Occipital lobe (tissue), 2 donors: ENCODE measurements around the gene ADGRD2. TPM values are rescaled to one million over a fixed set of nuclear protein-coding genes. Genes with fewer than 3 reads are reported as not detected.

Source experiments
- DNase-seq: peaks from one replicate; lab custom pipeline; 2025; lab: John Stamatoyannopoulos, UW
- total RNA-seq: library from RNA; depleted of rRNA; stranded (reverse); fragments of >200 nt; gene quantifications from one replicate; pipeline ENCODE4 v1.2.3, GENCODE V29; 2014

Gene ADGRD2
- total RNA-seq, 1 donor from 2014 or later = not detected

DNA sequence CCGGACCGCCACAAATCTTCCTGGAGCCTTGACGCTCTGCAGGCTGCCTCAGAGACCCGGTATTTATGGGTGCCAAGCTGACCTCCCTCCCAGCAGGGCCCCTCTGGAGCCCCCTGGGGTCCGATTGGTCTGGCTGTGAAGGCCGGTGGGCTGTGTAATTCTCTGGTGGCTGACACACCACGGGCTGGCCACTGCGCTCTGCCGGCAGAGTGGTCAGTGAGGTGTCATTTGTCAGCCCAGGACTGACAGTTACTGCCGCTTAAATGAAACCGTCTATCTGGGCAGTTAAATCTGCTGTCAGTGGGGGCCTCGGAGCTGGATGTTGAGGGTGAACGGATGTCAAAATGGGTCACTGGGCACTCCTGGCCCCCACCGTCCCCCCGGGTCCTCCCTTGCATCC, 46.2 kb downstream of the ADGRD2 start:
- DNase-seq = no peak

DNA sequence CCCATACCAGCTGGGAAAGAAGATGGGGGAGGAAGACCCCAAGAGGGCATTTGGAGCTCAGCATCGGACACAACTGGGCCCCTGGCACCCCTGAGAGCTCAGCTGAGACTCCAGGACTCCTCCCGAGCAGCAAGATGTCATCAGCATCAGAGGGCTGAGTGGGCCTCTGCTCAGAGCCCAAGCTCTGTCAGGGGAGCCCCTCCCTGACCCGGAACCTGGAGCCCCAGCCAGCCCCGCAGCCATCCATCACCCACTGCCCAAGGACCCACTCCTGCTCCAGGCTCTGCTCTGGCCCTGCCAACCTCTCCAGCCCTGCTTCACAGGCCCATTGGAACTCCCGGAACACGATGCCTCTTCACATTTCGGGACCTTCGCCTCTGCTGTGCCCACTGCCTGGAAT, 47.2 kb downstream of the ADGRD2 start:
- DNase-seq = no peak

DNA sequence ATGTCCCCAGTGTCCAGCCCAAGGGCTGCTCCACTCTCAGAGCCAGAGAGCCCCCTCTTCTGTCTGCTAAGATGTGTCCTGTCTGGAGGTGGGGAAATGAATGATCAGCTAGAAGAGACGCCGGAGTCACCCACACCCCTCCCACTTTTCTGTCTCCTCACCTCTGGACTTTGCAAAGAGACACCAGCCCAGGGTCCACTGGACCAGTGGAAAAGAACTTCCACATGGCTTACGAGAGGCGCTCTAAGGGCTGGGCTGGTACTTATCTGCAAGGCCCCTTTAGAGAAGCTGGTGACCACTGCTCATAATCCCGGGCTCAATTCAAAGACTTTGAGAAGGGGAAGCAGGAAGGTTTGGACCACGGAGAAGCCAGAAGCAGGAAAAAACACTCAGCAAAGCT, 47.8 kb downstream of the ADGRD2 start:
- DNase-seq = no peak

DNA sequence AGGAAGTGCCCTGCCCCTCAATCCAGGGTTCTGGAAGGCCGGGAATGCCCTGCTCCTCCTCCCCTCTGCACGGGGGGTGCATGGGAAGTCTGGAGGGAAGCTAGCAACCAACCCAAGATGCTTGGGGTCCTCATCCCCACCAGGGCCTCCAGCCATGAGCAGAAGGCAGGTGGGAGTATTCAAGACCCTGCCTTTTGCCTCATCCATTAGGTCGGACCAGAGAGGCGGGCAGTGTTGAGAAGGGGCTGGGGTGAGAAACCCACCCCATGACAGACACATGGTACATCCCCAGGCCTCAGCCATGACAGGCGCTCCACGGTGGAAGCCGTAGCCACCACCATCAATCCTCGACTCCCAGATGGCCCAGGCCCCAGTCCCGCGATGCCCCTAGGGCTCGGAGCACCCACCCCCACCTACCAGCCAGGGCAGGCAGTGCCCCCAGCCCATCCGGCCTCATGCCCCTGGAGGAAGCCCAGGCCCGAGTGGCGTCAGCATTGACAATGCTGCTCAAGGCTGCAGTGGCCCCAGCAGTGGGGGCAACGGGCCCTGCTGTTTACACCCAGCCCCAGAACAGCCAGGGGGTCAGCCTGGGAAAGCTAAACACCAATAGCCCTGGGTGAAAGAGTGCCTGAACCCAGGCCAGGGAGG, 48.4 kb downstream of the ADGRD2 start:
- DNase-seq = no peak

DNA sequence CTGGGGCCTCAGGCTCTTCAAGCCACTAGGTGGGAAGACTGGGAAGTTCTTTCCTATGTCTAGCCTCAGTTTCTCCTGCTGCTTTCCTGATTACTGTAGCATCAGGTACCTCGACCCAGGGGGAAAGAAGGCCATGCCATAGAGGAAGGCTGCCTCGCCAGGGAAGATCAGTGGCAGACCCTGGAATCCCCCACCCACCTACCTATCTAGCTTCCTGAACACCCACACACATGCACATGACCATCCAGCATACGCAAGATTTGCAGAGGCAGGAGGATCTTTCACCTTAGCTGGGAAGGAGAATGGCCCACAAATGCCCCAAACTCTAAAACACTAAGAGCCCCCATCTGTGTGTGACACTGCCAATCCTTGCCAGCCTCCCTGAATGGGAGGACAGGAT, 49.0 kb downstream of the ADGRD2 start:
- no peak for DNase-seq

DNA sequence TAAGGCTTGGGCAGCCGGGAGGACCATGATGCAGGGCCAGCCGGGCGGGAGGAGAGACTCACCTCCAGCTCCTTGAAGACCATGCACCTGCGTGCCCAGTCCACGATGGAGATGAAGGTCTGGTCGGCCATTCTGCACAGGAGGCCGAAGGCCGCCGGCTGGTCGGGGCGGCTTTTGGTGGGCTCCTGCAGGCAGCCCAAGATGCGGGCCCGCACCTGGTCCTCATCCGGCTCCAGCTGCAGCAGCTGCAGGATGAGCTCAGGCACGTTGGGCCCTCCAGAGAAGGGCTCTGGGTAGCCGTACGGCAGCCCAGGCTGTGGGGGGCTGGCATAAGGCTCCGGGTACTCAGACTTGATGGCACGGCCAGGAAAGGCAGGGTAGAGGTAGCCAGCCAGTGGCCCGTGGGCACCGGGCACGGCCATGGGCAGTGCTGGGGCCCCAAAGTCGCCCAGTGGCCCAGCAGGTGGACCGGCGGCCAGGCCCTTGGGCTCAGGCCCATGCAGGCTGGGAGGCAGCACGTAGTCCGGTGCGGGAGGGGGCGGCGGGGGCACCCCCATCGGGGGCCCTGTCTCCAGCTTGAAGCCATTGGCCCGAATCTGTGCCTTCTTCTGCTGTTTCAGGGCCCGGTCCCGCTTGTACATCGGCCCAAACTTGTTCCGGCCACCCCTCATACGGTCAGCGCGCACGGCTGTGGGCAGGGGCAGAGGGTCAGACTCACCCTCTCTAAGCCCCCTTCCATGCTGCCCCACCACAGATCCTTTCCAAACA, 50.0 kb downstream of the ADGRD2 start:
- DNase-seq = no peak

DNA sequence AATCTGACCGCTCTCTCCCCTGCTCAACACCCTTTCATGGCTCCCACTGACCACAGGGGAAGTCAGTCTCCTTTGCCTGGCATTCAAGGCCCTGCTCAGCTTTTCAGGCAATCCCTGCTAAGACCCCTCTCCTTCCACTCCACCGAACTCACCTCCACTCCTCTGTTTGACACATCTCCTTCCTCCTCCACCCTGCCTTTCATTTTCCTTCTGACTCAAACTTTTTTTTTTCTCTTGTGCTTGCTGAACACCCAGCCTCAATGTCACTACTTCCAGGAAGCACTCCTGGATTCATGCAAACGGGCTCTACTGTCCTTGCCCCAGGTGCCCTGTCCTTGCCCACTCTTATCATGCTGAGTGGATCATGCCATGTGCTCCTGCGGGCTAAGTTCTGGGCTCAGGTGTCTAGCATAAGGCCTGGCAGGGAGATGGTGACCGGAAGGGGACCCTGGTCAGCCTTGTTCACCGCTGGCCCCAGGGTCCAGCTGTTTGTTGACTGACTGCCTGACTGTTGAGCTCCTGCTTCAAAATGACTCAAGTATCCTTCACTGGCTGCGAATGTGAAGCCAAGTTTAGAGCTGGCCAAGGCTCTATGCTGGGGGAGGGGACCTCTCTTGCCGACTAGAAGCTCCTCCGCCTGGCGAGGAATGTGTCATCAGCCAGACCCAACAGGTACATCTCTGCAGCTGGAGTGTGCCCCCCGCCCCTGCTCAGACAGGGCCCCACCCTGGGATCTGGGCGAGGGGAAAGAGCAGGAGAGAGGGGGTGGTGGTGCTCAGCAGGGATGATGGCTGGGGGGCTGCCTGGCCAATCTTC, 50.8 kb downstream of the ADGRD2 start:
- no peak for DNase-seq

DNA sequence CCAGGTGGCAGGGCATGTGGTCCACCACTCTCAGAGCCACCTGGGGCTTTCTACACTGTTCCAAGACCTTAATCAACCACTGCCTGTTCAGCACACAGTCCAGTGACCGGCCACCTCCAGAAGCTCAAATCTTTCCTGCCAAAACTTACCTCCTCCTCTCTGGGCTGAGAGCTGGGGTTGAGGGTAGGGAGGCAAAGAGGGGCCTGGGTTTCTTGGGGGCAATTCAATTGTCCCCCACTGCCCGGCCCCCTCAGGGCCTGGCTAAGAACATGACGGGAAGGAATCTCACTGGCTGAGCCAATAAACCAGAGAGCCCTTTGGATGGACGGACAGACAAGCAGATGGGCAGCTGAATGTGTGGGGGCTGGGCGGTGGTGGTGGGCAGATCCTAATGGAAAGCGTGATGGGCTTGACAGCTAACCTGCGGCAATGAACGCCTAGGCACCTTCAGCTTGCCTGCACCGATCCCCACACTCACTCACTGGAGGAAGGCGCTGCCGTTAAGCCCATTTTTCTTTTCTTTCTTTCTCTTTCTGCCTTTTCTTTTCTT, 51.6 kb downstream of the ADGRD2 start:
- no peak for DNase-seq

DNA sequence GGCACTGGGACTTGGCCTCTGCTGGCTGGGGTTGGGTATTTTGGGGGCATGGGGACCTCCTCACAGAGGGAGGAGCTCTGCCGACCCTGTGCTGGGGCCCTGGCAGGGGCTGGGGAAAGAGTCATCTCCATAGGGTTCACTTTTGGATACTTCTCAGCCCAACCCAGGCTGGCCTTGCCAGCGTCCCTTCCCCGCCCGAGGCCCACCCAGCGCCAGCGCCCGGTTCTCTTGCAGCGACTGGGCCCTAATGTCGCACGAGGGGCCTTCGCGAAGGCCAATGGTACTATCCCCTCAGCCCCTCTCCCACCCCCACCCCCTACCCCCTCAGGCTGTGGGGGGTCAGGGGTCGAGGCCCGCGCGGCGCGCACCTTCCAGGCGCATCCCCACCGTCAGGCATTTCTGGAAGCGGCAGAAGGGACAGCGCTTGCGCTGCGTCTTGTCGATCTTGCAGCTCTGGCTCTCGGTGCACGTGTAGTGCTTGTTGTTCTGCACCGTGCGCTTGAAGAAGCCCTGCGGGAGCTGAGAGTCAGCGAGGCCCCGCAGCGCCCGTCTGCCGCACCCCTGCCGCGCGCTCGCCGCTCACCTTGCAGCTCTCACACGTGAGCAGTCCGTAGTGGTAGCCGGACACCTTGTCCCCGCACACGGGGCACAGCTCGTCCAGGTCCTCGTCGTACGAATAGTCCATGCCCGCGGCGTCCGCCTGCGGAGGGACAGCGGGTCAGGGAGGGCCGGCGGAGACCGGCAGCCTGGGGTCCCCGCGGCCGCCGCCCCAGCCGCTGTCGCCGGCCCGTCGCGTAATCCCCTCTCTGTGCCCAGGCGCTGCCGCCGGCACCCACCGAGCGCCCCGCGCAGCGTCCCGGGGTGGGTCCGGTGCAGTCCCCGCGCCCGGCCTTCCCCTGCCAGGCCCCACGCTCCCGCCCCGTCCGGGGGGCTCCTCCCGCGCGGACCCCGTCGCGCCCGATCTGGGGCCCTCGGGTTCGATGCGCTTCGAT, 52.8 kb downstream of the ADGRD2 start:
- no peak for DNase-seq

DNA sequence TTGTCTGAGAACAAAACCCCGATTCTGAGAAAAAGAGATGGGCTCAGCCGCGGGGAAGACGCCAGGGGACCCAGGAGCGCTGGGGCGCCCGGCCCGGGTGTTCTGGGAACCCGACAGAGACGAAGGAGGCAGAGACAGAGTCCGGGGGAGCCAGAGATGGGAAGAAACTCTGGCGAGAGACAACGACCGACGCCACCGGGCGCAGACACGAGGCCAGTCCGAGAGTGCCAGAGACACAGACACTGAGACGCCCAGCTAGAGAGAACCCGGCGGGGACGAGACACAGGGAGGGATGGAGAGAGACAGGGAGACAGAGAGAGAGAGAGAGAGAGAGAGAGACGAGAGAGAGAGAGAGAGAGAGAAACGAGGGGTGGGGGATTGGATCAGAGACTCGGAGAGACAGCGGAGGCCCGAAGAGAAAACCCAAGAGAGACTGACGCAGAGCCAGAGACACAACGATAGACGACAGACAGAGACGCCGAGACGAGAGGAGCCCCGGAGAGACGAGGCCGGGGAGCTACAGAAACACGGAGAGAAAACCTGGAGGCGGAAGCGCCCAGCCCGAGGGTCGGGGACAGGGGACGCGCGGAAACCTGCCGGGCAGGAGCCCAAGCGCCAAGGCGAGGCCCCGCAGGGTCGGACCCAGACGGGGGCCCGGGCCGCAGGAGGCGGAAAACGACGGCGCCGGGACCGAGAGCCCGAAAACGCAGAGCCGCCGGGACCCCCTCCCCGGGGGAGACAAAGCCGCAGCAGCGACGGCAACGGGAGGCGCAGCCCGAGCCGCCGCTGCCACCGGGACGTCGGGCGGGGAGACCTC, 53.7 kb downstream of the ADGRD2 start:
- DNase-seq = no peak

DNA sequence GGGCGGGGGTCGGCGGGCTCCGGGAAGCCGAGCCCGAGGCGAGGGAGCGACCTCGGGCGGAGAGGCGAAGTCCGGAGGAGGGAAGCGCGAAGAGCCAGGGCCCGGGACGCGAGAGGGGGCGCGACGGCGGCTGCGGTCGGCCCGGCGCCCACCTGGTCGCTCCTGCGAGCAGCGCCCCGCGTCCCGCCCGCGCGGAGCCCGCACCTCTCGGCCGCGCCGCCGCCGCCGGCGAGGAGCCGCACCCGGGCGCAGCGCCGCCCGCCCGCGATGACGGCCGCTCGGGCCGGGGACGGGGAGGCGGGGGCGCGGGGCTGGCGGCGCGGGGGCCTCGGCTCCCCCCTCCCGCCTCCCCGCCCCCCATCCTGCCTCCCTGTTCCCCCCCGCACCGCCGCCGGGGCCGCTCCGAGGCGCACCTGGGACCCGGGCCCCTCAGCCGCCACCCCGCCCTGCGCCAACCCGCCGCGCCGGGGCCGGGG, 54.3 kb downstream of the ADGRD2 start:
- no peak for DNase-seq

DNA sequence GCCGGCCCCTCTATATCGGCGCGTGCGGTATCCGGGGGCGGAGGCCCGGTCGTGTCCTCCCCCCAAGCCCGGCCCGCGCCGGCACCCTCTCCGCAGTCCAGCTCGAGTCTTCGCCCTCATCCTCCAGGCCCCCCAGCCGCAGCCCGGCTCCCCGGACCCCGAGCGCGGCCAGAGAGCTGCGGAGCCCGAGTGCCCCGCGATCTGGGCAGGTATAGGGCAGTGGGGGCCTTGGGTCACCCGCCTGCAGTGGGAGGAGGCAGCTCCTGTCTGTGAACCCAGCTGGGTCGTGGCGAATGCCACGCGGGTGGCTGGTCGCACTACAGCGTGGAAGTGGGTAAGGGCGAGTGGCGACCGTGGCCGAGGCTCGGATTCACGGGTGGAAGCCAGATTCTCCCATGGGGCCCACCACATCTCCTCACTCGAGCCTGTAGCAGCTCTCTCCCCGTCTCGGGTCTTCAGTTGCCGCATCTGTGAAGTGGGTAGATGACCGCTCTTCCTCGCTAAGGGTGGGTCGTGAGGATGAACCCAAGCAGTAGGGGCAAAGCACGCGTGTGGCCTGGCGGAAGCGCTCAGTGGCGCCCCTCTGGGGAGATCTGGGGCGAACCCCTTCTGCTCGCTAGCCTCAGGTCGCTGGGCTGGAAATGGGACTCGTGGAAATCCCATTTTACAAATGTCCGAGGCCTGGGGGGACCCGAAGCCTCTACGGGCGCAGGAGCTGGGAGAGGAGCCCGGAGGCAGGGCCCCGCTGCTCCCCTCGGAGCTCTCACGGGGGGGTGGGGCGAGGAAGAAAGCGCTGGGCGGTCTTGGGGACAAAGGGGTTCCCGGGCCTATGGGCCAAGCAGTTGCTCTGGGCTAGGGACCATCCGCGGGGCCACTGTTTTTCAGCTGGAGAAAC, 55.0 kb downstream of the ADGRD2 start:
- DNase-seq = no peak

DNA sequence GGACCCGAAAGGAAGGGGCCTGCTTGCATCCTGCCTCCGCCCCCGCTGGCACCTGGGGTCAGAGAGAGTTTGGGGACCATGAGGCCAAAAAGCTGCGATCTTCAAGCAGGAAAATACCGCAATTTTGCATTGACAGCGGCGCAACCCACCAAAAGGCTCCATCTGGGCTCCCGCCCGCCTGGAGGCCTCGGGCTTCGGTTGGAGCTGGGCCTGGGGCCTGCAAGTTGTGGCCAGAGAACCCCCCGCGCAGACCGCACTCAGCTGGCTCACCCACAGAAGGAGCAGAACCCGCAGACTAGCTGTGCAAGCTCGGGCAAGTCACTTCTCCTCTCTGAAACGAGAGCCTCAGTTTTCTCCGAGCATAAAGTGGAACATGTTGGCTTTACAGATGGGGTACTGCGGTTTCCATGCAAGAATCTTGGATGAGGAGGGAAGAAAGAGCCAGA, 55.7 kb downstream of the ADGRD2 start:
- DNase-seq = no peak

DNA sequence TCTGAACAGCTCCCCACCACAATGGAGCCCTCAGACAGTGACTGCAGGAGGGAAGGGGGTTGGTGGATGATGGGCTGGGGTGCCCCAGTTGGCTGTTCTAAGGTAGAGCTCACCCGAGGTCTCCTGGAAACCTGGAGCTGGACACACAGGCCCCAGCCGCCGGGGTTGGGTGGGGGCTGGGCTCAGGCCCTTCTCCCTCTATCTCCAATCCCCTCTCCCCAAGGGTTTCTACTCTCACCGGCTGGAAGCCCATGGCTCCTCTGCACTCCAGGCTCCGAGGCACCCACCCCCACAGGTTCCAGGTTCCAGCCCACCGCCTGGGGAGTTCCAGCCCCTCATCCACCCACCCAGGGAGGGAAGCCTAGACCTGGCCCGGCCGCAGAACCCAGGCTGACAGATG, 56.2 kb downstream of the ADGRD2 start:
- no peak for DNase-seq

DNA sequence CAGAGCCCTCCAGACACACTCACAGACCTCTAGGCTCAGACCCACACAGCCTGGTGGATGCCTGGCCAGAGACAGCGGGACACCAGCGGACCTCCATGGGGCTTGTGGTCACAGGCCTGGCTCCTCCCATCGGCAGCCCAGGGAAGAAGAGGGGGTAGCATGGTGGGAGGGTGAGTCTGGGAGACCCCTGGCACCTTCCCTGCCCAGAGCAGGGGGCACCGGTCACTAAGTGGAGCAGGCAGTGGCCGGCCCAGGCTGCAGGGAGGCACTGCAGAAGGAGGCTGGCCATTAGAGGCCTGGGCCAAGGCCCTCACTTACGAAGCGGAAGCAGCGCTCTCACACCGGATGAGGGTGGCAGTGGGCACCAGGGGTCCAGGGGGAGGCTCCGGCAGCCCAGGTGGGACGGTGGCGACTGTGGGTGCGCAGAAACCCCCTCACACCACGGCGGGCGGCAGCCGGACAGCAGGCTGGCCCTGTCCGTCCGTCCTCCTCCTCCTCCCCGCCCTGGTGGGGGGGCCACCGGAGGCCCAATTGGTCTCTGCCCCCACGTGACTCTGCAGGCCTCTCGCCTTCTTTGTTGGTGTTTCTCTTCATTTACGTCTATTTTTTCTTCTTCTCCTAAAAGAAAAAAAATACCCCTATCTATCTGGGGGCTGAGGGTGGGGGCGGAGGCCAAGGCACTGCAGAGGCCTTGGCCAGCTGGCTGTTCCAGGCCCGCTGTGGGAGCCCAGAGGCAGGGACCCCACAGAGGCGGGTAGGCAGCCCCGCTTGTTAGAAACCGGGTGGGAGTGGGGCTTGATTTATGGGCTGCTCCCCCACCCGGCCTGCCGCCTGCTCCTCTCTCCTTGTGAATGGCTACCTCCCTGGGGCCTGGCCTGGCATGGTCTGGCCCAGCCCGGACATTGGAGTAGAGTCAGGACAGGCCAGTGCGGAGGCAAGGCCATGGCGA, 57.0 kb downstream of the ADGRD2 start, which contains the start of gene NR5A1:
Gene NR5A1 (minus strand): TSS at position 469 of the 949 bp plus-strand sequence. CDS start 4,004 bp downstream, outside the sequence.
- DNase-seq = no peak

DNA sequence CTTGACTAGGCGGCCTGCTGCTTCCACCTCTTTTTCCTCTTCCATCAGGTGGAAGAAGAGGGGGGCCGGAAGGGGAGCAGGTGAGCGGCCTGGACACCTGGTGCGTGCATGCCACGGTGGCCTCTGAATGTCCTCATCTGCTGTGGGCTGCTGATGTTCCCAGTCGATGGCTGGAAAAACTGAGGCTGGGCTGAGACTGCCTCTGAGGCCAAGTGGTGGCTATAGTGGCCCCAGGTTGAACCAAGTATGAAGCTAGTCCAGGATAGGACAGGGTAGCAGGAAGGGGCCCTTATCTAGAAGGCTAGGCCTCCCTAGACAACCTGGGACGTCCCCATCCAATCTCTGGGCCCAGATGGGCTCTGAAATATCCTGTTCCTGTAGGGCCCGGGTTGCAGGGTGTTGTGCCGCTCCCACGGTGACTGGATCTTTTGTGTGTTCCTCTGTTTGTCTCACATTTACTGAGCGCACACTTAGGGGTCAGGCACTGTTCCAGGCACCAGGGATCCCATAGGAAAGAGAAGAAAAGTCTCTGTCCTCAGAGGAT, 57.7 kb downstream of the ADGRD2 start:
- DNase-seq = no peak
